Placental pericyte (primary cell): ENCODE measurements around the gene NPIPB6. TPM values are rescaled to one million over a fixed set of nuclear protein-coding genes. Genes with fewer than 3 reads are reported as not detected.

Experiments used
- small RNA-seq: library from RNA; depleted of rRNA; stranded (forward); fragments of <200 nt; gene quantifications from one replicate; pipeline ENCODE3, GENCODE V24; 2012; ENCODE audit warnings: low replicate concordance
- total RNA-seq: library from RNA; depleted of rRNA; stranded (reverse); fragments of >200 nt; gene quantifications from 2 replicates; pipeline ENCODE4 v1.2.3, GENCODE V29; 2012

NPIPB6 gene
- 1.5 TPM in 1 of 2 replicates, not detected in the other for total RNA-seq

DNA sequence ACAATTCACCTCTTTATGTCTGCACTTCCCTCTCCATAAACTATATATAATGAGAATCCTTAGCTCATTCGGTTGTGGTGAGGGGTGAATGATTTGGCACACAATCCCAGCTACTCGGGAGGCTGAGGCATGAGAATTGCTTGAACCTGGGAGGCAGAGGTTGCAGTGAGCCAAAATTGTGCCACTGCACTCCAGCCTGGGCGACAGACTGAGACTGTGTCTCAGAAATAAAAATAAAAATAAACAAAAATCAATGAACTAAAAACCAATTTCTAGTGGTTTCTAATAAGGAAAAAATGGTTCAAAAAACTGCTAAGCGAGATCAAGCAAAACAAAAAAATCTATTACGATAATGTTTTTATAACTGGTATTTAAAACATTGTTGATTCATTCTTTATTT, at the start of gene NPIPB6:
Gene NPIPB6 (minus strand): TSS at position 101 of the 400 bp plus-strand sequence. CDS start 686 bp downstream, outside the sequence.

DNA sequence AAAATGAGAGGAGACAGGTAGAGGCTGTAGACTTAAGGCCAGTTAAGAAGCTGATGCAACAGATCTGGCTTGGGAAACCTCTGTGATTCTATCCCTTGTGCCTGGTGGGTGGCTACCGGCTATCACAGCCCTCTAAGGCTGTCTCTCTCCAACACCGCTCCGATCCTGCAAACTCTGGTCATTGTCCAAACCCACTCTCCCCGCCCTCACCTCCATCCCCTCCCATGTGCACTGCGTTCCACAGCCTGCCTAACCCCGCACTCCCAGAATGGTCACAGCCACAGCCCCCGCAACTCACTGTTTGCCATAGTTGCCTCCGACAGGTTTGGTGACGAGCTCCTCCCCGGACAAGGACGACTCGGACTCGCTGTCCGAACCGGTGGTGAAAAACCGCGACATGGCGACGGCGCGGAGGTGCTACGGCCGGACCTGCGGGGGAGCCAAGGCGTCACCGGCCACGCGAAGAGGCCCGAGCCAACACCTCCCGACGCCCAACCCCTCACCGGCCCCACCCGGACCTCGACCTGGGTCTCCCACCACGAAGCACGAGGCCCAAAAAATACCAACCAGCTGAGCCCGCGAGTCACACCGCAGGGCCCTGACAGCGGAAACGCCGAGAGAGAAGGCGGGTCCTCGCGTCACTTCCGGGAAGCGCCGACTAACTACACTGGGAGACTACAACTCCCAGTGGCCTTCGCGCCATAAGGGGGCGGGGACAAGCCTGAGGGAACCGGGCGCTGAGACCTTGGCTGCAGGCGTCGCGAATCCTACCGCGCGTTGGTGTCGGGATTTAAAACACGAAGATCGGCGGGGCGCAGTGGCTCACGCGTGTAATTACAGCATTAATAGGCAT, 40.1 kb upstream of the NPIPB6 start, which contains the start of gene EIF3CL:
Gene EIF3CL (minus strand): TSS at position 622 of the 853 bp plus-strand sequence. CDS start 223 bp downstream, at position 399.

Small RNAs within 50 kb of the gene (small RNA-seq; reads per million reads assigned to genes)
- not detected for gene AC138904.2
- gene MIR6862-1 = not detected

Other genes starting within 250 kb of the NPIPB6 start
- gene XPO6, start 151.5 kb downstream of the NPIPB6 start, total RNA-seq = 169 and 171 TPM in 2 replicates
- gene SBK1, start 71.0 kb downstream of the NPIPB6 start, total RNA-seq = under 0.01 TPM in 1 of 2 replicates, not detected in the other
- 107 and 141 TPM in 2 replicates for gene EIF3CL, start 40.3 kb upstream of the NPIPB6 start, total RNA-seq
- gene NPIPB7, start 108.8 kb upstream of the NPIPB6 start, total RNA-seq = not detected in 2 replicates
- gene CLN3, start 128.6 kb upstream of the NPIPB6 start, total RNA-seq = 14.3 and 28.0 TPM in 2 replicates
- not detected in 2 replicates for gene APOBR, start 131.1 kb upstream of the NPIPB6 start, total RNA-seq
- gene IL27, start 143.3 kb upstream of the NPIPB6 start, total RNA-seq = not detected in 2 replicates
- 1.1 and 45.3 TPM in 2 replicates for gene NUPR1, start 175.5 kb upstream of the NPIPB6 start, total RNA-seq
- 11.2 and 20.8 TPM in 2 replicates for gene SGF29, start 190.4 kb upstream of the NPIPB6 start, total RNA-seq
- gene SULT1A2, start 233.5 kb upstream of the NPIPB6 start, total RNA-seq = 0.44 TPM in 1 of 2 replicates, not detected in the other
- 0.57 and 13.3 TPM in 2 replicates for gene SULT1A1, start 246.5 kb upstream of the NPIPB6 start, total RNA-seq